CD14-positive monocyte (primary cell): ENCODE data around the gene ZNF326. TPM values are rescaled to one million over a fixed set of nuclear protein-coding genes. Genes with fewer than 3 reads are reported as not detected.
"Not testable (repeated sequence)": the region's sequence is repeated elsewhere in the genome, so short reads cannot be mapped to it uniquely, and the experiment has no call there.

Source experiments
- DNase-seq, 3 donors: peaks; one replicate each; pipeline ENCODE4 v3.0.0-alpha.2; 2011 to 2022
- H2AFZ ChIP-seq: 2 replicates; pipeline ENCODE4 v1.6.0; 2012; ENCODE audit warnings: mild to moderate bottlenecking, low read depth, low read length, inconsistent platforms; ENCODE audit not compliant: insufficient read depth, poor library complexity, severe bottlenecking
- H3K27ac ChIP-seq, 2 donors: 1 replicate in 1 of 2; 2 replicates in 1 of 2; pipeline ENCODE4 v1.5.1; 2012 to 2013; ENCODE audit warnings: low read length in 2 of 2, control low read depth in 1 of 2, inconsistent platforms in 1 of 2, low read depth in 1 of 2, mild to moderate bottlenecking in 1 of 2
- H3K27me3 ChIP-seq, 2 donors: one replicate each; pipeline versions ENCODE4 v1.6.0 to v1.6.1; 2011 to 2013; ENCODE audit warnings: low read length in 2 of 2; ENCODE audit not compliant: control insufficient read depth in 2 of 2, insufficient read depth in 2 of 2
- H3K36me3 ChIP-seq, 2 donors: replicated peaks in 1 of 2; 1 replicate in 1 of 2; 2 replicates in 1 of 2; pipeline versions ENCODE4 v1.5.1 to v1.6.1; 2012 to 2013; ENCODE audit warnings: low read length in 2 of 2, control low read depth in 1 of 2, inconsistent platforms in 1 of 2, mild to moderate bottlenecking in 1 of 2; ENCODE audit not compliant: insufficient read depth in 2 of 2, control insufficient read depth in 1 of 2
- H3K4me1 ChIP-seq, 2 donors: 1 replicate in 1 of 2; 2 replicates in 1 of 2; pipeline versions ENCODE4 v1.5.1 to v1.6.1; 2012 to 2013; ENCODE audit warnings: low read length in 2 of 2, control low read depth in 1 of 2, inconsistent platforms in 1 of 2, mild to moderate bottlenecking in 1 of 2, moderate library complexity in 1 of 2; ENCODE audit not compliant: insufficient read depth in 2 of 2, control insufficient read depth in 1 of 2
- H3K4me2 ChIP-seq: replicated peaks from 2 replicates; pipeline ENCODE3; 2012; ENCODE audit warnings: low read length, moderate library complexity, mild to moderate bottlenecking; ENCODE audit not compliant: poor library complexity, severe bottlenecking; ENCODE audit errors: extremely low read depth
- H3K4me3 ChIP-seq, 3 experiments: fragments of 200-600 bp in 1 of 3; sonication (generic) in 1 of 3; replicated peaks in 1 of 3; 1 replicate in 2 of 3; 2 replicates in 1 of 3; pipeline ENCODE4 v1.5.1; 2011 to 2013; ENCODE audit warnings: low read length in 3 of 3, mild to moderate bottlenecking in 3 of 3, control low read depth in 2 of 3, low read depth in 2 of 3, inconsistent platforms in 1 of 3, moderate library complexity in 1 of 3
- H3K79me2 ChIP-seq: 2 replicates; pipeline ENCODE4 v1.6.0; 2012; ENCODE audit warnings: mild to moderate bottlenecking, control low read depth, inconsistent platforms, low read length, moderate library complexity; ENCODE audit not compliant: insufficient read depth
- H3K9ac ChIP-seq: 2 replicates; pipeline ENCODE4 v1.6.0; 2017; ENCODE audit warnings: low read length, mild to moderate bottlenecking; ENCODE audit not compliant: insufficient read depth, poor library complexity, severe bottlenecking
- H3K9me3 ChIP-seq, 2 donors: replicated peaks in 1 of 2; 1 replicate in 1 of 2; 2 replicates in 1 of 2; pipeline versions ENCODE4 v1.5.1 to v1.6.1; 2012 to 2013; ENCODE audit warnings: low read length in 2 of 2, control low read depth in 1 of 2; ENCODE audit not compliant: control insufficient read depth in 1 of 2, insufficient read depth in 1 of 2
- H4K20me1 ChIP-seq: 2 replicates; pipeline ENCODE4 v1.6.0; 2012; ENCODE audit warnings: mild to moderate bottlenecking, low read length, control low read depth, moderate library complexity; ENCODE audit not compliant: insufficient read depth
- H3K27ac Mint-ChIP-seq, 7 donors: one replicate each; pipeline ENCODE4 v1.8.0; 2020; ENCODE audit warnings: mild to moderate bottlenecking in 7 of 7, mixed read lengths in 7 of 7, moderate library complexity in 6 of 7, inconsistent platforms in 2 of 7
- H3K27me3 Mint-ChIP-seq, 3 donors: one replicate each; pipeline ENCODE4 v1.8.0; 2021 to 2022; ENCODE audit warnings: low read depth in 3 of 3, mild to moderate bottlenecking in 3 of 3, mixed read lengths in 3 of 3, moderate library complexity in 3 of 3, inconsistent platforms in 1 of 3
- H3K36me3 Mint-ChIP-seq, 2 donors: one replicate each; pipeline ENCODE4 v1.8.0; 2020; ENCODE audit warnings: mixed read lengths in 2 of 2, inconsistent platforms in 1 of 2, mild to moderate bottlenecking in 1 of 2
- H3K4me1 Mint-ChIP-seq: one replicate; pipeline ENCODE4 v1.8.0; 2020; ENCODE audit warnings: mild to moderate bottlenecking, mixed read lengths
- H3K4me3 Mint-ChIP-seq, 2 donors: one replicate each; pipeline ENCODE4 v1.8.0; 2020; ENCODE audit warnings: mild to moderate bottlenecking in 2 of 2, mixed read lengths in 2 of 2, moderate library complexity in 1 of 2
- H3K9me3 Mint-ChIP-seq, 7 donors: one replicate each; pipeline ENCODE4 v1.8.0; 2020 to 2022; ENCODE audit warnings: mixed read lengths in 7 of 7, mild to moderate bottlenecking in 6 of 7, moderate library complexity in 6 of 7, inconsistent platforms in 2 of 7
- CTCF ChIP-seq: fragments of 200-600 bp; IDR thresholded peaks from one replicate; pipeline ENCODE4 v1.8.0; 2022; ENCODE audit warnings: antibody characterized with exemption, mild to moderate bottlenecking
- WGBS: methylation state at CpG from one replicate; pipeline ENCODE4 v1.1.5; 2013; ENCODE audit warnings: missing lambda C conversion rate; ENCODE audit not compliant: insufficient coverage; 5-methylcytosine and 5-hydroxymethylcytosine counted together
- intact Hi-C, 2 donors: fragments of 100-400 bp; cut with micrococcal nuclease; formaldehyde crosslinking; loops; one replicate each; pipeline versions ENCODE4 v1.15.0 to v1.15.1; 2023
- polyA plus RNA-seq, 3 donors: library from polyadenylated mRNA; depleted of rRNA in 1 of 3; unstranded in 2 of 3; stranded (reverse) in 1 of 3; fragments of 300-500 nt in 2 of 3; fragments of >200 nt in 1 of 3; fragmentation: Illumina TruSeq in 2 of 3; gene quantifications; 1 replicate in 2 of 3; 2 replicates in 1 of 3; pipeline ENCODE4 v1.2.3, GENCODE V29; 2012 to 2021

The ZNF326 gene
- polyA plus RNA-seq, 3 donors: 3.8 to 5.0 (median 4.5) TPM

- DNase-seq, H3K4me1 ChIP-seq, H2AFZ ChIP-seq, H4K20me1 ChIP-seq, H3K36me3 ChIP-seq, H3K4me2 ChIP-seq, H3K4me1 Mint-ChIP-seq, intact Hi-C loops, H3K4me3 ChIP-seq, H3K27ac ChIP-seq, H3K36me3 Mint-ChIP-seq, H3K27me3 ChIP-seq, H3K9me3 ChIP-seq, H3K4me3 Mint-ChIP-seq, H3K9ac ChIP-seq, H3K79me2 ChIP-seq: not testable (repeated sequence)
- no CpG with 5 or more reads among the region's 6 CpGs for WGBS
- peak overlapping the region in 1 of 7 donors; percentile 45 for H3K27ac Mint-ChIP-seq
- H3K9me3 Mint-ChIP-seq: peaks cover 3 to 14% (median 6%) of the 10 kb centered on the region in 7 donors
- peaks cover 2 to 16% (median 4%) of the 10 kb centered on the region in 3 donors for H3K27me3 Mint-ChIP-seq
Measured at GRCh38 chr1:90064109-90064508, 69.2 kb downstream of the ZNF326 start.

- Histone ChIP-seq H4K20me1 (no peaks in the 10 kb centered on the region), H3K79me2 (no peaks in the 10 kb centered on the region), H3K4me1 (no peaks in the 10 kb centered on the region), H3K36me3 (no peaks in the 10 kb centered on the region), H3K27ac (no peak overlapping the region), H3K4me3 (no peak overlapping the region), H3K9me3 (no peaks in the 10 kb centered on the region), H3K27me3 (peaks cover 0 to 3% of the 10 kb centered on the region in 2 donors), H2AFZ (no peak overlapping the region), H3K4me2 (no peak overlapping the region), H3K9ac (no peak overlapping the region)
- Mint-ChIP-seq H3K4me3 (no peak overlapping the region), H3K9me3 (peaks cover 3 to 12% (median 6%) of the 10 kb centered on the region in 7 donors), H3K36me3 (no peaks in the 10 kb centered on the region), H3K4me1 (no peaks in the 10 kb centered on the region), H3K27me3 (peaks cover 4 to 19% (median 7%) of the 10 kb centered on the region in 3 donors), H3K27ac (no peak overlapping the region)
- DNase-seq: no peak
- no peak for TF ChIP-seq CTCF
- 100% methylated on average over 1 of the region's 3 CpGs for WGBS
- intact Hi-C loops: no loop called here
Measured at GRCh38 chr1:90067194-90067931, 72.5 kb downstream of the ZNF326 start.
